A549 (cell line): ENCODE data around the gene ADAMTS10.

Experiments
- CTCF ChIP-seq: fragments of >200 bp; sonication (Bioruptor Twin); formaldehyde crosslinking; IDR thresholded peaks from 3 replicates; pipeline ENCODE4 v1.5.1; 2016
- EHMT2 ChIP-seq: fragments of 200-600 bp; sonication (generic); IDR thresholded peaks from 2 replicates; pipeline ENCODE4 v1.6.1; 2016; ENCODE audit warnings: antibody characterized with exemption, low read depth, mild to moderate bottlenecking, moderate library complexity
- ELK1 ChIP-seq: fragments of 150-350 bp; IDR thresholded peaks from 2 replicates; pipeline ENCODE4 v1.6.1; 2014; ENCODE audit warnings: low read depth, mild to moderate bottlenecking, low read length
- MYC ChIP-seq: IDR thresholded peaks from 2 replicates; pipeline ENCODE4 v1.6.1; 2012; ENCODE audit warnings: mild to moderate bottlenecking, inconsistent platforms, low read length, improper control_type of control experiment, borderline replicate concordance
- NFE2L2 ChIP-seq: fragments of 150-350 bp; conservative IDR thresholded peaks from 2 replicates; pipeline ENCODE4 v1.6.1; 2014; ENCODE audit warnings: low read length
- PBX3 ChIP-seq: IDR thresholded peaks from 2 replicates; pipeline ENCODE4 v1.6.1; 2012
- POLR2AphosphoS2 ChIP-seq: conservative IDR thresholded peaks from 2 replicates; pipeline ENCODE4 v1.6.1; 2012; ENCODE audit warnings: low read length, improper control_type of control experiment, inconsistent platforms
- RAD21 ChIP-seq, 2 experiments: fragments of >200 bp in 1 of 2; sonication (Bioruptor Twin) in 1 of 2; formaldehyde crosslinking in 1 of 2; IDR thresholded peaks in 1 of 2; conservative IDR thresholded peaks in 1 of 2; 2 replicates in 1 of 2; 3 replicates in 1 of 2; pipeline ENCODE4 v1.6.1; 2012 to 2018; ENCODE audit warnings: inconsistent platforms in 1 of 2
- RFX5 ChIP-seq: fragments of 450-650 bp; IDR thresholded peaks from 2 replicates; pipeline ENCODE4 v1.7.1; 2014; ENCODE audit warnings: antibody characterized with exemption, mild to moderate bottlenecking, moderate library complexity

- TF ChIP-seq PBX3 (no peak), EHMT2 (no peak), RFX5 (no peak), MYC (no peak), ELK1 (no peak), CTCF (no peak), NFE2L2 (no peak), RAD21 (conservative IDR thresholded peaks at IDR 0.05 in 1 of 2, IDR thresholded peaks at IDR 0.05 in 1 of 2) (no peak), POLR2AphosphoS2 (no peak)
Observed at GRCh38 chr19:8569066-8569771, 41.3 kb downstream of the ADAMTS10 start.
